Bronchial epithelial cell (primary cell): ENCODE measurements around the gene ZC3H7A. TPM values are rescaled to one million over a fixed set of nuclear protein-coding genes. Genes with fewer than 3 reads are reported as not detected.

Experiments
- DNase-seq: peaks from one replicate; pipeline ENCODE4 v3.0.0-alpha.2; 2010; ENCODE audit warnings: low read depth
- FAIRE-seq: peaks from 2 replicates; lab custom pipeline; 2011; peaks lifted over from hg19 to GRCh38; lab: Jason Lieb, UNC
- H3K27me3 ChIP-seq: 2 replicates; pipeline ENCODE4 v1.5.1; 2011; ENCODE audit warnings: low read length; ENCODE audit not compliant: control insufficient read depth, insufficient read depth
- H3K36me3 ChIP-seq: 2 replicates; pipeline ENCODE4 v1.5.1; 2011; ENCODE audit warnings: low read length; ENCODE audit not compliant: control insufficient read depth, insufficient read depth
- H3K4me3 ChIP-seq: 2 replicates; pipeline ENCODE4 v1.5.1; 2011; ENCODE audit warnings: mild to moderate bottlenecking, low read depth, low read length, control low read depth
- CTCF ChIP-seq: IDR thresholded peaks from 2 replicates; pipeline ENCODE4 v1.5.1; 2011; ENCODE audit warnings: mild to moderate bottlenecking, moderate library complexity, low read length, control low read depth, inconsistent platforms; ENCODE audit not compliant: insufficient read depth, severe bottlenecking
- total RNA-seq: library from RNA; depleted of rRNA; stranded (reverse); fragments of >200 nt; gene quantifications from 2 replicates; pipeline ENCODE4 v1.2.1, GENCODE V29; 2014

The ZC3H7A gene
- total RNA-seq = 26.9 and 28.5 TPM in 2 replicates

- no peaks in the 10 kb centered on the region for H3K36me3 ChIP-seq
- no peak for FAIRE-seq
- peak; percentile 41 for TF ChIP-seq CTCF
Measured at GRCh38 chr16:11797166-11797956, at the start of gene ZC3H7A. Gene ZC3H7A (minus strand): TSS chr16:11797258. CDS start chr16:11782354, 14,904 bp downstream.

GRCh38 chr16:11844499-11844898 lies 47.4 kb upstream of the ZC3H7A start:
- H3K27me3 ChIP-seq = no peaks in the 10 kb centered on the region
- H3K4me3 ChIP-seq = no peak overlapping the region
- TF ChIP-seq CTCF = no peak
- no peak for DNase-seq
- peaks cover 41% of the 10 kb centered on the region for H3K36me3 ChIP-seq
- FAIRE-seq = no peak

More at GRCh38 chr16:11797166-11797956, at the start of gene ZC3H7A:
- peak within 1 kb of the TSS; percentile 64 for H3K4me3 ChIP-seq
- H3K27me3 ChIP-seq = no peaks in the 10 kb centered on the region
- DNase-seq = peak; percentile 87

- no peaks in the 10 kb centered on the region for H3K27me3 ChIP-seq
- DNase-seq (no peak), FAIRE-seq (no peak)
- H3K36me3 ChIP-seq = peaks cover 40% of the 10 kb centered on the region
- no peak for TF ChIP-seq CTCF
- H3K4me3 ChIP-seq = no peak overlapping the region
Measured at GRCh38 chr16:11843861-11844260, 46.8 kb upstream of the ZC3H7A start.

GRCh38 chr16:11843206-11843605 lies 46.1 kb upstream of the ZC3H7A start:
- no peak for FAIRE-seq
- H3K36me3 ChIP-seq = peaks cover 37% of the 10 kb centered on the region
- no peak for TF ChIP-seq CTCF

GRCh38 chr16:11841026-11841425 lies 44.0 kb upstream of the ZC3H7A start:
- DNase-seq (no peak), FAIRE-seq (no peak)
- H3K4me3 ChIP-seq = no peak overlapping the region
- H3K27me3 ChIP-seq = no peaks in the 10 kb centered on the region
- TF ChIP-seq CTCF = no peak
- H3K36me3 ChIP-seq = peaks cover 33% of the 10 kb centered on the region

More at GRCh38 chr16:11843206-11843605, 46.1 kb upstream of the ZC3H7A start:
- Histone ChIP-seq H3K27me3 (no peaks in the 10 kb centered on the region), H3K4me3 (no peak overlapping the region)
- no peak for DNase-seq
